Middle frontal gyrus (tissue), 1 donor: ENCODE measurements around the gene PET100.
"Not testable (repeated sequence)": the region's sequence is repeated elsewhere in the genome, so short reads cannot be mapped to it uniquely, and the experiment has no call there.

ENCODE experiments used
- DNase-seq: peaks from one replicate; pipeline ENCODE4 v3.0.0-alpha.2; 2015; ENCODE audit warnings: low spot score; ENCODE audit errors: extremely low spot score

The PET100 gene

DNA sequence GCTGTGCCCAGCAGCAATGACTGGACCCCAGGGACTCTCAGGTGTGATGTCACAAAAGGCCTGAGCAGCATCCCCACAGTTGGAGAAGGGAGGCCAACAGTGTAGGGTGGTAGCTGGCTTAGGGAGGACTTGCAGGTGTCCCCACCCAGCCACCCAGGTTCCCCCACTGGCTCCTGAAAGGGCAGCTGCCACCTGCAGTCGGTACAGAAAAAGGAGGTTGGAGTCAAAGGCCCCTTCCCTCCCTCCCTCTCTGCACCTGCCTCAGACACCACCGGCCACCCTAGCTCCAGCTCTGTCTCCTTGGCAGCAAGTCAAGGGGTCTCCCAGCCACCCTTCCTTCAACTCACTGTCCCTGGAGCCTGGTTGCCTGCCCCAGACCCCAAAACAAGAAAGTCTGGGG is 4.1 kb downstream of the PET100 start, which contains the start of gene PCP2:
Gene PCP2, minus strand, starts transcription at position 22 of the 400 bp plus-strand sequence. CDS start 262 bp downstream, outside the sequence.
- no peak for DNase-seq

DNA sequence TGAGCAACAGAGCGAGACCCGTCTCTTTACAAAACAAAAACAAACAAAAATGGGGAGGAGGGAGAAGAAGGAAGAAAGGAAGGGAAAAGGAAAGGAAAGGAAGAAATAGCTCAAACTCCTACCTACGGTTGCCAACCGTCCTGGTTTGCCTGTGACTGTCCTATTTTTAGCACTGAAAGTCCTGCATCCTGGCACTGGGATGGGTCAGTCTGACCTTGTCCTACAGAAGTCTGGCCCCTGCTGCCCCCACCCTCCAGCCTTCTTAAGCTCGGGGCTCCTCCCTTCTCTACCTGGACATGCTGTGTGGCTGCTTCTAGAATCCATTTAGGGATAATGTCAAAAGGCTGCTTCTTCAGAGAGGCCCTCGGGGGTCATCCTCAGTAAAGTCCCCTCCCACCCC is 6.1 kb downstream of the PET100 start:
- no peak for DNase-seq

DNA sequence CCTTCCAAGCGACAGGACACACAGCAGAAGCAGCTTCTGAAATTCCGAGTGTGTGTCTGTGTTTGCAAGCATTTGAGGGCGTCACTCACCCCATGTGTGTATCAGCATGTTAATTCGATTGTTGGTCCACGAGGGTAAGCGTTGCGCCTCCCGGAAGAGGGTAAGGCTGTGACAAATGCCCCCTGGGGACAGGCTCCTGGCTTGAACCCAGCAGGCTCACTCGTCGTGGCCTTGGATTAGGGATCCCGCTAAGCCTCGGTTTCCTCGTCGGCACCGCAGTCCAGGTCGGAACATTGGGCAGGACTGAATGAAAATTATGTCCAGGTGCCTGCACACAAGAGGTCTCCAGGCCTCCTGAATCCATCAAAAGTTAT is 6.7 kb downstream of the PET100 start:
- no peak for DNase-seq

DNA sequence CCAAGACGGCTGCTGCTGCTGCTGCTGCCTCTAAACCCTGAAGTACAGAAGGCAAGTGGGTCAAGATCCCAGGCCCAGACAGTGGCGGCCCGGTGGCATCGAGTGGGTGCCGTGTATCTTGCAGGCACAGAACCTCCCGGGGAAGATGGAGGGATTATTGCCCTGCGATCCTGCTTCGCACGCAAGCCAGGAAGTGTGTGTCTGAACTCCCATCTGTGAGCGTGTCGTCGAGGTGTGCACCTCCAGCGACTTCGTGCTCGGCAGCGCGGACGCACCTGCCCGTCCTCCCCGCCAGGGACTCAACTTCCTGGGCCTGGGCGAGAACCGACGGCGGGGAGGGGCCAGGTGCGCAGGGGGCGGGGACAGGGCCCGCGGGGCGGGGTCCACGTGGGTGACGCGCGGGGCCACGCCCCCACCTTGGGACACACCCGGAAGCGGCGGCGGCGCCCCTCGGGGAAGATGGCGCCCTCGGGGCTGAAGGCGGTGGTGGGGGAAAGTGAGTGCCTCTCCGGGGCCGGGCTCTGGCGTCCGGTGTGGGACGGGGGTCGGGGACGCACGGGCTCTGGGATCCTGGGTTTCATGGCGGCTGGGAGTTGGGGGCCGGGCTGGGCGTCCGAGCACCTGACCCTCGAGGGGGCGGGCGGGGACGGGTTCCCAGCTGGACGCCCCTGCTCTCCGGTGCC is 7.2 kb downstream of the PET100 start, which contains the start of gene STXBP2:
Gene STXBP2, plus strand, starts transcription at position 420 of the 683 bp plus-strand sequence. Its CDS starts 40 bp downstream, at position 460.
- no peak for DNase-seq

DNA sequence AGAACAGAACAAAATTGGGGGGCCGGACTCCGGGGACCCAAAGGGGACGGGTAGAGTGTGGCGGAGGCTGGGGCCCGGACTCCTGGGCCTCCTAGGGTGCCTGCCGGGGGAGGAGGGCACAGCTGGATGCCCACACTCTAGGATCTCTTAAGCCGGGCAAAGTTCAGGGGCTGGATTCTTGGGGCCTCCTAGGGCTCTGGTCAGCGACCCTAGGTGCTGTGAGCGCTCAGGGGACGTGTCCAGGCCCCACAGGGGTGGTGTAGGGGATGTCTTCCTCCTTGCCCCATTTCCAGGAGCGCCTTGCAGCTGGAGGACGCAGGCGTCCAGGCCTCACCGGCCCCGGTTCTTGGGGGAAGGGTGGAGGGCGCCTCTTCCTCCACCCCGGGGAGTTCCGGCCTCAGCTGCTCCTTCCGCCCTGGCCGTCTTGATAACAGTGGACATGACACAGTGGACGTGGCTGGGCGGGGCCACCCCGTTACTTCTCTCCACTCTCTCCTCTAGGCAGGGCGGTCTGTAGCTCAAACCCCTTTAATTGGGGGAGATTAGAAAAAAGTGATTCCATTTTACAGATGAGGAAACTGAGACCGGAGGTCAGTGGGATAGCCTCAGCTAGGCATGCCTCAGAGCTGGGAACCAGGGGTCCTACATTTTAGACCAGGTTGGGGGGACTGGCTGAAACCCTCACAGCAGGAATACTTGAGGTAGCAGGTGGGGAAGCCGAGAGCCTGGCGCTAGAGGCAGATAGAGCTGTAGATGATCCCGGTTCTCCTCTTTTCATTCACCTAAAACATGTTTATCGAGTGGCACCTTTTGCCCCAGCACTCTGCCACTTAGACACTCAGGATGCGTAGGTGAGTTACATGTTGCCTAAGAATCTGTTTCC is 8.0 kb downstream of the PET100 start:
- DNase-seq: no peak

DNA sequence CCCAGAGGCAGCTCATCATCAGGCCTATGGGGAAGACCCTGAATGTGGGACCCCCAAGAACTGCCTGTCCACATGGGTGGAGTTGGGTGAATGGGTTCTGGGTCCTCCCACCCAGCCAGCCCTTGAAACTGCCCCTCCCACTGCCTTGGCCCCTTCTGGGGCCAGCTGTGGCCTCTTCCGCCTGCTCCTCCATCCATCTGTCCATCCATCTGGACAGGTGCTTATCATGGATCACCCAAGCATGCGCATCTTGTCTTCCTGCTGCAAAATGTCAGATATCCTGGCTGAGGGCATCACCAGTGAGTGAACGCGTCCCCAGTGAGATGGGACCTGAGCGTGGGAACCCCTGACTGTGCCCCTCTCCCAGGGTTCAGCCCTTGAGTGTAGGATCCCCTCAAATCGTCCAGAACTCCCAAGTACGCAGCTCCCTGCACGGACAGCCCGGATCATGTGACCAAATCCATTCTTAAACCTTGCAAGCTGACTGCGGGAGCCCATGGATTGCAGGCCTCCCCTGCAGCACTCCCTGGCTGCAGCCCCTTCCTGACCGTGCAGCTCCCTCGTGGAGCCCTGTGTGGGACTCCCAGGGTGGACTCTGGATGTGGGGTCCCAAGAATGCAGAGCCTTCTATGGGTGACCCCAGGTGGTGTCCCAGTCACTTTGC is 9.3 kb downstream of the PET100 start:
- no peak for DNase-seq

DNA sequence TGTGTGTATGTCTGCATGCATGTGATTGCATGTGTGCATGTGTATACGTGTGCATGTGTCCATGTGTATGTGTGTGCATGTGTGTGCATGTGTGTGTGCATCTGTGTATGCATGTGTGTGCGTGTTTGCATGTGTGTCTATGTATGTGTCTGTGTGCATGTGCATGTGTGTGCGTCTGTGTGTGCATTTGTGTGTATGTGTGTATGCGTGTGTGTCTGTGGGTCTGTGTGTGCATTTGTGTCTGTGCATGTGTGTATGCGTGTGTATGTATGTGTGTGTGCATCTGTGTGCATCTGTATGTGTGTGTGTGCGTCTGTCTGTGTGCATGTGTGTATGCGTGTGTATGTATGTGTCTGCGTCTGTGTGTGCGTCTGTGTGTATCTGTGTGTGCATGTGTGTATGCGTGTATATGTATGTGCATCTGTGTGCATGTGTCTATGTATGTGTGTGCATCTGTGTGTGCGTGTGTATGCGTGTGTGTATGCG is 10.3 kb downstream of the PET100 start:
- DNase-seq: no peak

DNA sequence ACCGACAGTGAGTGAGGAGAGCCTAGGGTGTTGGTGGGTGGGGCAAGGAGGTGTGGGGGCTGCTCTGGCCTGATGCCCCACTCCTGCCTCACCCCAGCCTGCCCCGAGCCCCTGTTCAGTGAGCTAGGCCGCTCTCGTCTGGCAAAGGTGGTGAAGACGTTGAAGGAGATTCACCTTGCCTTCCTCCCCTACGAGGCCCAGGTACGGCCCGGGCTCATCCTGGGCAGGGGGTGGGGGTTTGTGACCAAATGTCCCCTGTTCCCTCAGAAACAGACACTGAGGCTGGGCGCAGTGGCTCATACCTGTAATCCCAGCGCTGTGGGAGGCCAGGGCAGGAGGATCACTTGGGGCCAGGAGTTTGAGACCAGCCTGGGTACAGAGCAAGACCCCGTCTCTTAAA is 11.2 kb downstream of the PET100 start:
- DNase-seq: no peak

DNA sequence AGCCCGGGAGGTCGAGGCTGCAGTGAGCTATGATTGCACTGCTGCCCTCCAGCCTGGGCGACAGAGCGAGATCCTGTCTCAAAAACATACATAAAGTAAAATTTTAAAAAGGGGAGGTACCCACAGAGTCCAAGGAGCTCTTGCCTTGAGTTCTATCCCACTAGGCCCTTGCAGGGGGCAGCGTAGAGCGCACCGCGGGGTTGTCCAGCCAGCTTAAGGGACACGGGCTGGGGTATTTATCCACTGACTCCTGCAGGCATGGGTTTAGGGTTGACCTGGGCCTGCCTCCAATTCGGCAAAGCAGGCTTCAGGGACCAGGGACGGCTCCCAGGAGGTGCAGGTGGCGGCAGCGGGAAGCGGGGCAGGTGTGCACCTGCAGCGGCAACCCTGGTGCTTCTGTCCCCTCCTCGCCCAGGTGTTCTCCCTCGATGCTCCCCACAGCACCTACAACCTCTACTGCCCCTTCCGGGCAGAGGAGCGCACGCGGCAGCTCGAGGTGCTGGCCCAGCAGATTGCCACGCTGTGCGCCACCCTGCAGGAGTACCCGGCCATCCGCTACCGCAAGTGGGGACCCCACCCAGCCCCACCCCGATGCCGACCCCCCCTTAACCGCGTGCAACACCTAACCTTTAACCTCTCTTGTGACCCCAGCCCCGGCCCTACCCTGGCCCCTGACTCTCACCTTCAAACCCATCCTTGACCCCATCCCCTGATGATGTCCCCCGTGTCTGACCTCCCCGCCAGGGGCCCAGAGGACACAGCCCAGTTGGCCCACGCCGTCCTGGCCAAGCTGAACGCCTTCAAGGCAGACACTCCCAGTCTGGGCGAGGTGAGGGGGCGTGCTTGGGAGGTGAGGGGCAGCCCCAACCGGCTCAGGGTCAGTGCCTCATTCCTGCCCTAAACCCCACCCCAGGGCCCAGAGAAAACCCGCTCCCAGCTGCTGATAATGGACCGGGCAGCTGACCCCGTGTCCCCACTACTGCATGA is 12.0 kb downstream of the PET100 start:
- DNase-seq: no peak

DNA sequence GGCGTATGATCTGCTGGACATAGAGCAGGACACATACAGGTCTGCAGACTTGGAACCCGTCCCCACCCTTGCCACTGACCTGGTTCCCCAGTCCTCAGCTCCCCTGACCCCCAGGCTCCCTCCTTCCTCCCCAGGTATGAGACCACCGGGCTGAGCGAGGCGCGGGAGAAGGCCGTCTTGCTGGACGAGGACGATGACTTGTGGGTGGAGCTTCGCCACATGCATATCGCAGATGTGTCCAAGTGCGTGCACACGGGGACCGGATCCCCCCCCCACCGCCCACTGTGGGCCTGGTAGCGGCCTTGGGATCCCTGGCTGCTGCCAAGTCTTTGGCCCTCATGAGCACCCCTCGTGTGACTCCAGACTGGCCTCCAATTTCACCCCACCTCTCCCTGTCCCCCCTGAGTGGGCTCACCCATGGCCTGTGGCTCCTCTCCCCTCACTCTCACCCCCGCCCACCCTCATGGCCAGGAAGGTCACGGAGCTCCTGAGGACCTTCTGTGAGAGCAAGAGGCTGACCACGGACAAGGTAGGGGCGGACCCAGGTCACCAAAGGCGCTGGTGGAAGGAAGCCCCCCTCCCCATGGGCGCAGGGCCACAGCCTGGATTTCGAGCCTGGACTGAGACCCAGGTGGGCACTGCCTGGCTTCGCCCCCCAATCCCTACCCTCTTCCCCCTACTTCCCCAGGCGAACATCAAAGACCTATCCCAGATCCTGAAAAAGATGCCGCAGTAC is 12.9 kb downstream of the PET100 start:
- no peak for DNase-seq

DNA sequence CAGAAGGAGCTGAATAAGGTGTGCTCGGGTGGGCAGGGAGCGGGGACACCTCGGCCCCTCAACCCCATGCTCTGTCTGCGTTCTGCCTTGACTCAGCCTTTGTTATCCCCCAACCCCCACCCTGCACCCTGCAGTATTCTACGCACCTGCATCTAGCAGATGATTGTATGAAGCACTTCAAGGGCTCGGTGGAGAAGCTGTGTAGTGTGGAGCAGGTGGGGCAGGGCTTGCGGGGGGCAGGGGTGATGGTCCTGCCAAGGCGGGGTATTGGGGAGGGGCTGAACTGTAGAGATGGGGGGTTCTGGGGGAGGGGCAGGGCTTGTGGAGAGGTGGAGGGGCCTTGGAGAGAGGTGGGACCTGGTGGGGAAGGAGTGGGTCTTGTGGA is 13.4 kb downstream of the PET100 start:
- no peak for DNase-seq

DNA sequence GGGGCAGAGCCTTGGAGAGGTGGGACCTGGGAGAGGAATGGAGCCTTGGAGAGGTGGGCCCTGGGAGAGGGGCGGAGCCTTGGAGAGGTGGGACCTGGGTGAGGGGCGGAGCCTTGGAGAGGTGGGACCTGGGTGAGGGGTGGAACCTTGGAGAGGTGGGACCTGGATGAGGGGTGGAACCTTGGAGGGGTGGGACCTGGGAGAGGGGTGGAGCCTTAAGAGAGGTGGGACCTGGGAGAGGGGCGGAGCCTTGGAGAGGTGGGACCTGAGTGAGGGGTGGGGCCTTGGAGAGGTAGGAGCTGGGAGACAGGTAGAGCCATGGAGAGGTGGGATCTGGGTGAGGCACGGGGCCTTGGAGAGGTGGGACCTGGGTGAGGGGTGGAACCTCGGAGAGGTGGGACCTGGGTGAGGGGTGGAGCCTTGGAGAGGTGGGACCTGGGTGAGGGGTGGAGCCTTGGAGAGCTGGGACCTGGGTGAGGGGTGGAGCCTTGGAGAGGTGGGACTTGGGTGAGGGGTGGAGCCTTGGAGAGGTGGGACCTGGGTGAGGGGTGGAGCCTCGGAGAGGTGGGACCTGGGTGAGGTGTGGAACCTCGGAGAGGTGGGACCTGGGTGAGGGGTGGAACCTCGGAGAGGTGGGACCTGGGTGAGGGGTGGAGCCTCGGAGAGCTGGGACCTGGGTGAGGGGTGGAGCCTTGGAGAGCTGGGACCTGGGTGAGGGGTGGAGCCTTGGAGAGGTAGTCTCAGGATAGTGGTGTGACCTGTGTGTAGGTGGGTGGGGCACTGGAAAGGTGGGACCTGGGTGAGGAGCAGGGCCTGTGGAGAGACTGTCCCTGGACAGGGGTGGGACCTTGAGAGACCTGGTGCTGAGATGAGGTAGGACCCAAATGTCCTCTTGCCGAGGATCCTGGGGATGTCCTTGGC is 14.3 kb downstream of the PET100 start:
- not testable (repeated sequence) for DNase-seq

DNA sequence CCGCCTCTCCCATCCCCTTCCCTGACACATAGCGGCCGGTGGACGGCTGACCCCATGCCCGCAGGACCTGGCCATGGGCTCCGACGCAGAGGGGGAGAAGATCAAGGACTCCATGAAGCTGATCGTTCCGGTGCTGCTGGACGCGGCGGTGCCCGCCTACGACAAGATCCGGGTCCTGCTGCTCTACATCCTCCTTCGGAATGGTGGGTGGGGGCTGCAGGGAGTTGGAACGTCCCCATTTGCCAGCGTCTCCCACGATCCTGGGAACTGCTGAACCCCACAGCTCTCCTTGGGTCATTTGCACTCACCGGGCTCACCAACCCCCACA is 14.9 kb downstream of the PET100 start:
- DNase-seq: no peak

DNA sequence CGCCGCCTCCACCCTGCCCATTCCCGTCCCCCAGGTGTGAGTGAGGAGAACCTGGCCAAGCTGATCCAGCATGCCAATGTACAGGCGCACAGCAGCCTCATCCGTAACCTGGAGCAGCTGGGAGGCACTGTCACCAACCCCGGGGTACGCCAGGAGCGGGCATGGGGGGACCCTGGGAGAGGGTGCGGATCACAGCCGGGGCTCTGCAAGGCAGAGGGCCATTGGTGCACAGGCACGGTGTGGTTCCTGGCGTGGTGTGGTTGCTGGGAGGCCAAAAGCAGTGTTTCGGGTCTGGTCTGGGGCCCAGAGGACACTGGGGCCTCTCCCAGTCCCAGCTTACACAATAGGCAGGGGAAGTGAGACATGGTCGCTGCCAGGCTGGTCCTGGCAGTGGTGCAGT is 15.6 kb downstream of the PET100 start:
- no peak for DNase-seq

DNA sequence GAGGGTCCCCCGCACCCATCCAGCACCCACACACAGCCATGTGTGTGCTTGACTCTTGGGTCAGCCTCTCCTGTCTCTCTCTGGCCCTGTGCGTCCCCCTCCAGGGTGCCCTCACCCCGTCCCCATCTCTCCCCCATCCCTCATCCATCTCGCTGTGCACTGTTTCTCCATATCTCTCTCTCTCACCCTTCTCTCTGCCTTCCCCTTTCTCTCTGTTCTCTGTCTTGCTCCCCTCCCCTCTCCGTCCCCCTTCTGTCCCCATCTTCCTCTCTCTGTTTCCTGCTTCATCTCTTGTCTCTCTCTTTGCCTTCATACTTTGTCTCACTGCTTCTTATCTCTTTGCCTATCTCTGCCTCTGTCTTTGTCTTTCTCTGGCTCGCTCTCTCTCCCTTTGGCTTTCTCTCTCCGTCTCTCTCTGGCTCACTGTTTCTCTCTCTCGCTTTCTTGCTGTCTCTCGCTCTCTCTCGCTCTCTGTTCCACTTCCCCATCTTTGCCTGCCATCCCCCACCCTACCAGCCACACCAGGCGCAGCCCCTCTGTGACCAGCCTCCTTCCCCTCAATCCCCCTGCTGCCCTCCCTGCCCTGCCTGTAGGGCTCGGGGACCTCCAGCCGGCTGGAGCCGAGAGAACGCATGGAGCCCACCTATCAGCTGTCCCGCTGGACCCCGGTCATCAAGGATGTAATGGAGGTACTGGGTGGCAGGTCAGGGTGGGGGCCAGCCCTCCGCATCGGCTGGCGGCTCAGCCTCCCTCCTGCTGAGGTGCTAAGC is 16.2 kb downstream of the PET100 start:
- no peak for DNase-seq

DNA sequence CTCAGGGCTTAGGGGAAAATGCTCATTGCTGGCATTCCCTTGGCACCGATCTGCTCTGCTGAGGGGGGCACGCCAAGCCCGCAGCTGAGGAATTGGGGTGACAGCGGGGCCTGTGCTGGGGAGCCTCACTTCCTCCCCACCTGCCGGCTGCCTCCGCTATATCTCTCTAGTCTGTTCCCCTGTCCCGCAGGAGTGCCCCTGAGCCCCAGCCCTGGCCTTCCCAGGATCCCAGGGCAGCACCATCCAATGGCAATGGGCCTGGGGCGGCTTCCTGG is 16.8 kb downstream of the PET100 start:
- no peak for DNase-seq

DNA sequence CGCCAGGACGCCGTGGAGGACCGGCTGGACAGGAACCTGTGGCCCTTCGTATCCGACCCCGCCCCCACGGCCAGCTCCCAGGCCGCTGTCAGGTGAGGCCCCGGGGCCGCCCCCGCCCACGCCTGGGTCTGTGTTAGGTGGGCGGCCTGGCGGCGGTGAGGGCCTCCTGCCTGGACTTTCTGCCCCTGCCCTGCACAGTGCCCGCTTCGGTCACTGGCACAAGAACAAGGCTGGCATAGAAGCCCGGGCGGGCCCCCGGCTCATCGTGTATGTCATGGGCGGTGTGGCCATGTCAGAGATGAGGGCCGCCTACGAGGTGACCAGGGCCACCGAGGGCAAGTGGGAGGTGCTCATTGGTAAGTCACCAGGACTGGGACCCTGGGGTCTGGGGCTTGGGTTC is 17.6 kb downstream of the PET100 start:
- no peak for DNase-seq

DNA sequence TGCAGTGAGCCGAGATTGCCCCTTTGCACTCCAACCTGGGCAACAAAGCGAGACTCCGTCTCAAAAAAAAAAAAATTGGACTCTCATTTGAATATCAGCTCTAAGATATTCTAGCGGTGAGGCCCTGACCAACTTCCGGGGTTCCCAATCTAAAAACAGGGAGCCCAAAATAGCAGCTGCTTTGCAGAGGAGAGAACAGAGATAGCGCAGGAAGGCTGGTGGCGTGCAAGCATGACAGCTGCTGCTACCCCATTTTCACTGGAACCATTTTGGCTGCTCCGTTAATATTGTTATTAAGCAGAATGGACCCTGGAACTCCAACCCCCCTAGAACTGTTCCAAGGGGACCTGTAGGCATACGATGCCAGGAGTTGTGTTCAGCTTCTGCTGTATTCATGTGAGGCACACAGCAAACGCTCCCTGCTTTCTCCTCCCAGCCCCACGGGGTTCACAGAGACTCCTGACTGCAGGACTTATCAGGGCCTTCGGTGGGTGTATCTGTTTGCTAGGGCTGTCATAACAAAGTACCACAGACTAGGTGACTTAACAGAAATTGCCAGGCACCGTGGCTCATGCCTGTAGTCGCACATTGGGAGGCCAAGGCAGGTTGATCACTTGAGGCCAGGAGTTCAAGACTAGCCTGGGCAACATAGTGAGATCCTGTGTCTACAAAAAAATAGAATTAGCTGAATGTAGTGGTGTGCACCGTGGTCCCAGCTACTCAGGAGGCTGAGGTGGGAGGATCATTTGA is 18.8 kb downstream of the PET100 start:
- no peak for DNase-seq
